Measurements from ENCODE around the gene WDTC1. TPM values are rescaled to one million over a fixed set of nuclear protein-coding genes. Genes with fewer than 3 reads are reported as not detected.

WDTC1 gene
- total and polyA plus RNA-seq, 4 donors, result 4.6 to 25.0 (median 19.6) TPM

- H3K4me3 ChIP-seq (ENCODE audit: low read depth in 1 of 3, low read length in 3 of 3), result no peak overlapping the region
- no peaks in the 10 kb centered on the region for H3K27me3 ChIP-seq (ENCODE audit: control insufficient read depth in 4 of 4, insufficient read depth in 4 of 4, low read length in 3 of 4)
- H3K36me3 ChIP-seq (ENCODE audit: control insufficient read depth in 4 of 4, insufficient read depth in 3 of 4, low read depth in 1 of 4, low read length in 3 of 4), result peaks cover 0 to 3% (median under 1%) of the 10 kb centered on the region in 4 donors
- 97% methylated on average over 1 of the region's 1 CpG for WGBS
- no peaks in the 10 kb centered on the region for H3K4me1 ChIP-seq (ENCODE audit: control insufficient read depth in 4 of 4, insufficient read depth in 4 of 4, low read length in 3 of 4)
- H3K9me3 ChIP-seq (ENCODE audit: control insufficient read depth in 4 of 4, low read length in 3 of 4), result no peaks in the 10 kb centered on the region
- TF ChIP-seq HNF4A (conservative IDR thresholded peaks at IDR 0.05) (no peak), HNF4G (IDR thresholded peaks at IDR 0.05) (no peak), MAX (IDR thresholded peaks at IDR 0.05) (no peak), FOXA1 (IDR thresholded peaks at IDR 0.05) (no peak), RAD21 (IDR thresholded peaks at IDR 0.05) (no peak), EGR1 (IDR thresholded peaks at IDR 0.05; ENCODE audit: low read depth in 2 of 2) (no peak), ZBTB33 (IDR thresholded peaks at IDR 0.05) (no peak), JUND (IDR thresholded peaks at IDR 0.05) (no peak), ATF3 (IDR thresholded peaks at IDR 0.05) (no peak), NR2F2 (IDR thresholded peaks at IDR 0.05) (no peak), TAF1 (conservative IDR thresholded peaks at IDR 0.05) (no peak), SP1 (IDR thresholded peaks at IDR 0.05) (no peak), FOXA2 (IDR thresholded peaks at IDR 0.05) (no peak), REST (IDR thresholded peaks at IDR 0.05) (no peak), YY1 (IDR thresholded peaks at IDR 0.05) (no peak), RXRA (IDR thresholded peaks at IDR 0.05) (no peak), GABPA (IDR thresholded peaks at IDR 0.05 in 1 of 2, conservative IDR thresholded peaks at IDR 0.05 in 1 of 2) (no peak), CTCF (IDR thresholded peaks at IDR 0.05; ENCODE audit: low read depth, low read length, missing input control) (no peak)
- H3K9ac ChIP-seq (ENCODE audit: low read depth in 1 of 2, low read length in 2 of 2), result no peak overlapping the region
- no peak for DNase-seq (ENCODE audit: low spot score)
- H3K27ac ChIP-seq (ENCODE audit: low read depth in 1 of 2, low read length in 2 of 2), result no peak overlapping the region
Measured at GRCh38 chr1:27246194-27246593, 11.8 kb downstream of the WDTC1 start.
